CD4-positive, alpha-beta T cell treated with Interleukin-10 for 1 hour (primary cell): ENCODE data around the gene AP5S1.
A peak's percentile ranks its signal among the peaks of the same experiment; 100 is the strongest.

Source experiments
- DNase-seq: peaks from one replicate; pipeline ENCODE4 v3.0.0-alpha.2; 2020

Gene AP5S1

GRCh38 chr20:3846740-3847428 is 26.5 kb downstream of the AP5S1 start, which contains the start of gene MAVS:
TSS of gene MAVS (plus strand) at chr20:3846834. CDS start at chr20:3854625, 7,791 bp downstream.
- peak; percentile 87 for DNase-seq

- no peak for DNase-seq
Measured at GRCh38 chr20:3847429-3847940, 27.1 kb downstream of the AP5S1 start.

GRCh38 chr20:3848565-3848964 is 28.2 kb downstream of the AP5S1 start:
- DNase-seq, result no peak

- DNase-seq, result no peak
Measured at GRCh38 chr20:3854462-3854871, 34.1 kb downstream of the AP5S1 start.

GRCh38 chr20:3857405-3857804 is 37.1 kb downstream of the AP5S1 start:
- DNase-seq, result no peak

GRCh38 chr20:3858689-3859088 is 38.3 kb downstream of the AP5S1 start:
- no peak for DNase-seq

GRCh38 chr20:3861191-3861590 is 40.8 kb downstream of the AP5S1 start:
- no peak for DNase-seq

GRCh38 chr20:3862333-3862732 is 42.0 kb downstream of the AP5S1 start:
- DNase-seq, result no peak

- no peak for DNase-seq
Measured at GRCh38 chr20:3863317-3863716, 43.0 kb downstream of the AP5S1 start.

- no peak for DNase-seq
Measured at GRCh38 chr20:3864518-3864917, 44.2 kb downstream of the AP5S1 start.

GRCh38 chr20:3865152-3865886 is 45.0 kb downstream of the AP5S1 start:
- no peak for DNase-seq

- no peak for DNase-seq
Measured at GRCh38 chr20:3865887-3866407, 45.6 kb downstream of the AP5S1 start.

GRCh38 chr20:3866464-3866863 is 46.1 kb downstream of the AP5S1 start:
- DNase-seq, result no peak

GRCh38 chr20:3867802-3868201 is 47.5 kb downstream of the AP5S1 start:
- no peak for DNase-seq

- no peak for DNase-seq
Measured at GRCh38 chr20:3869839-3870634, 49.7 kb downstream of the AP5S1 start.

GRCh38 chr20:3871550-3872265 is 51.4 kb downstream of the AP5S1 start:
- no peak for DNase-seq

GRCh38 chr20:3873507-3873906 is 53.2 kb downstream of the AP5S1 start:
- no peak for DNase-seq

GRCh38 chr20:3874194-3874844 is 54.0 kb downstream of the AP5S1 start:
- no peak for DNase-seq

- no peak for DNase-seq
Measured at GRCh38 chr20:3875378-3875974, 55.1 kb downstream of the AP5S1 start.

GRCh38 chr20:3876000-3876399 is 55.7 kb downstream of the AP5S1 start:
- no peak for DNase-seq

GRCh38 chr20:3876676-3877075 is 56.3 kb downstream of the AP5S1 start:
- no peak for DNase-seq
